Gastrocnemius medialis (tissue), 4 donors: ENCODE measurements around the gene ZNF782. TPM values are rescaled to one million over a fixed set of nuclear protein-coding genes. Genes with fewer than 3 reads are reported as not detected.

Experiments
- ATAC-seq, 2 donors: fragments of 150-250 bp; one replicate each; pipeline ENCODE4 v1.9.1; 2016
- DNase-seq, 2 donors: peaks; one replicate each; pipeline ENCODE4 v3.0.0-alpha.2; 2019
- H3K27ac ChIP-seq, 4 donors: fragments of 200-600 bp; sonication (generic); 1 replicate in 1 of 4; 2 replicates in 3 of 4; pipeline ENCODE4 v1.5.1; 2016 to 2018; ENCODE audit warnings: mild to moderate bottlenecking in 2 of 4, moderate library complexity in 1 of 4
- H3K27me3 ChIP-seq, 3 donors: fragments of 200-600 bp; sonication (generic) in 2 of 3; 1 replicate in 1 of 3; 2 replicates in 2 of 3; pipeline versions ENCODE4 v1.5.1 to v1.6.0; 2016 to 2019; ENCODE audit warnings: mild to moderate bottlenecking in 1 of 3, moderate library complexity in 1 of 3
- H3K36me3 ChIP-seq, 2 donors: fragments of 200-600 bp; sonication (generic) in 1 of 2; one replicate each; pipeline ENCODE4 v1.5.1; 2017 to 2018
- H3K4me1 ChIP-seq, 2 donors: fragments of 200-600 bp; sonication (generic) in 1 of 2; one replicate each; pipeline ENCODE4 v1.5.1; 2016 to 2017; ENCODE audit warnings: mild to moderate bottlenecking in 2 of 2
- H3K4me3 ChIP-seq, 4 donors: fragments of 200-600 bp; sonication (generic) in 3 of 4; 1 replicate in 1 of 4; 2 replicates in 3 of 4; pipeline ENCODE4 v1.5.1; 2016 to 2019; ENCODE audit warnings: mild to moderate bottlenecking in 2 of 4
- H3K9me3 ChIP-seq, 3 donors: fragments of 200-600 bp; sonication (generic) in 2 of 3; 1 replicate in 1 of 3; 2 replicates in 2 of 3; pipeline ENCODE4 v1.5.1; 2016 to 2019
- POLR2A ChIP-seq, 2 donors: fragments of 450-650 bp; IDR thresholded peaks; one replicate each; pipeline ENCODE4 v1.6.1; 2017; ENCODE audit warnings: antibody characterized with exemption in 2 of 2, mild to moderate bottlenecking in 2 of 2, moderate library complexity in 2 of 2
- in situ Hi-C, 4 donors: fragments of 200-750 bp; cut with MboI; loops; one replicate each; pipeline versions ENCODE4 v1.15.0 to v1.8.0; 2017; ENCODE audit warnings: low sequenced_read_pairs in 4 of 4
- intact Hi-C: fragments of 100-400 bp; cut with DNase I; formaldehyde crosslinking; loops from one replicate; pipeline ENCODE4 v1.15.1; 2023; ENCODE audit warnings: low total_unique reads
- total RNA-seq, 4 donors: library from RNA; depleted of rRNA; stranded (reverse); fragments of >200 nt; gene quantifications; one replicate each; pipeline versions ENCODE4 v1.1.0 to v1.2.3, GENCODE V29; 2016
- TF ChIP-seq, protein P1 (sequence below), 5 experiments: fragments of 450-650 bp in 3 of 5; fragments of 200-600 bp in 2 of 5; sonication (generic) in 2 of 5; IDR thresholded peaks in 4 of 5; conservative IDR thresholded peaks in 1 of 5; 1 replicate in 4 of 5; 2 replicates in 1 of 5; pipeline ENCODE4 v1.5.1; 2016 to 2019; ENCODE audit warnings: antibody characterized with exemption in 5 of 5, mild to moderate bottlenecking in 3 of 5, moderate library complexity in 3 of 5

ZNF782 gene
- total RNA-seq, 4 donors from 2014 or later, result 4.0 to 8.4 (median 5.6) TPM

DNA sequence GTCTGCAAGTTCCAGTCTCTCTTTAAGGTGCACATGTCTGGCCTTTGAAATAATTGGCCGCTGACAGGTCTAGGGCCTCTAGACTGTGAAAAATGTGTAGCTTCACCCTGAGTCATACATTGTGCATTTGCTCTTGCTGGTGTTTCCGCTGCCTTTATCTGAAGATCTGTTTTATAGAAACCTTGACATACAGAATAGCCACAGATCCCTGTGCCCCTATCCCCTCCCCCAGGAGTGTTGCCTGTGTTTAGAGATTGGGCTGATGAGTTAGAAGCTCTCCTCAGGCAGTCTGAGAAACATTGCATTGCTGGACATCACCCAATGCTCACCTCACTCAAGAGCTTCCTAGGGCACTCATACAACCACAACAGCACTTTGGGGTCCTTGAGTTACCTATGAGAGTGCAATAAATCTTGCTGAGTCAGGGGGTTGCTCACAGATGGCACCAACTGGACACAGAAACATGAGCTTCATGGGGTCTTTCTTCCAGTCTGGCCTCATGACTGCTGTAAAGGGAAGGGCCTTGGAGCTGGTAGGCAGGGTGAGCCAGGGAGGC lies 3.8 kb upstream of the ZNF782 start:
- H3K9me3 ChIP-seq, result no peaks in the 10 kb centered on the region
- in situ Hi-C loops, result loop anchor here (10.0 to 25.0 kb wide), 7 partner anchors 247 to 754 kb away; partner anchors contain the start of gene TDRD7 (in 2 of the 4)
- intact Hi-C loops, result loop anchor here (5.0 to 10.0 kb wide), 4 partner anchors 159 to 777 kb away; partner anchors contain the start of genes NCBP1 and TSTD2
- no peaks in the 10 kb centered on the region for H3K27me3 ChIP-seq
- peaks cover 8 to 10% of the 10 kb centered on the region in 2 donors for H3K4me1 ChIP-seq
- no peak overlapping the region for H3K4me3 ChIP-seq
- ATAC-seq (no peak), DNase-seq (no peak)
- no peak for TF ChIP-seq POLR2A (IDR thresholded peaks at IDR 0.05)
- TF ChIP-seq, protein P1, sequence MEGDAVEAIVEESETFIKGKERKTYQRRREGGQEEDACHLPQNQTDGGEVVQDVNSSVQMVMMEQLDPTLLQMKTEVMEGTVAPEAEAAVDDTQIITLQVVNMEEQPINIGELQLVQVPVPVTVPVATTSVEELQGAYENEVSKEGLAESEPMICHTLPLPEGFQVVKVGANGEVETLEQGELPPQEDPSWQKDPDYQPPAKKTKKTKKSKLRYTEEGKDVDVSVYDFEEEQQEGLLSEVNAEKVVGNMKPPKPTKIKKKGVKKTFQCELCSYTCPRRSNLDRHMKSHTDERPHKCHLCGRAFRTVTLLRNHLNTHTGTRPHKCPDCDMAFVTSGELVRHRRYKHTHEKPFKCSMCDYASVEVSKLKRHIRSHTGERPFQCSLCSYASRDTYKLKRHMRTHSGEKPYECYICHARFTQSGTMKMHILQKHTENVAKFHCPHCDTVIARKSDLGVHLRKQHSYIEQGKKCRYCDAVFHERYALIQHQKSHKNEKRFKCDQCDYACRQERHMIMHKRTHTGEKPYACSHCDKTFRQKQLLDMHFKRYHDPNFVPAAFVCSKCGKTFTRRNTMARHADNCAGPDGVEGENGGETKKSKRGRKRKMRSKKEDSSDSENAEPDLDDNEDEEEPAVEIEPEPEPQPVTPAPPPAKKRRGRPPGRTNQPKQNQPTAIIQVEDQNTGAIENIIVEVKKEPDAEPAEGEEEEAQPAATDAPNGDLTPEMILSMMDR (IDR thresholded peaks at IDR 0.05 in 4 of 5, conservative IDR thresholded peaks at IDR 0.05 in 1 of 5), result no peak
- H3K36me3 ChIP-seq, result no peaks in the 10 kb centered on the region
- H3K27ac ChIP-seq, result no peak overlapping the region

GRCh38 chr9:96856363-96857286 lies 2.3 kb upstream of the ZNF782 start:
- ATAC-seq, result peak; percentile 34 to 56

DNA sequence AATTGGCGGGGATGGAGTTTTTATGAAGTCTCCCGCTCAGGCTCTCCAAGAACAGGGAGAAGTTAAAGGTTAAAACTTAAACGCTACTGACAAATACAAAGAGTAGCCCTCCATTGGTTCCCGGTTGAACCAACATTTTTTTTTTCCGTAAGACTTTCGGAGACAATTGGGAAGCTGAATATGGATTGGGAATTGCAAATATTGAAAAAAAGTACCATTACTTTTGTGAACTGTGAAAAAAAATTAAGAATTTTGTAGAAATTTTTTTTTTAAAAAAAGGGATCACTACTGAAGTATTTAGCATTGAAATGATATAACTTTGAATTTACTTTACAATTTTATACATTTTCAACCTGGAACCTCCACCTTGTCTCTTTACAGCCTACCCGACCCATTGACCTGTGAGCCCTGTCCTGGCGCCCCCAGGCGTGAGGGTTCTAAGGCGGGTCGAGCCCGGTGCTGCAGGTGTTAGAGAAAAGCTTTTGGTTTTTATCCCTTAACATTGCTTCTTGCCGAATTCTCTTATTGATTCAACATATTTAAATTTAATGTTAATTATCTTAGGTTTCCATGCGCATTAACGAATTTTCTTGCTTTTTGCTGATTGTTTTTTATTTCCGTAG lies 448 bp upstream of the ZNF782 start:
- no peak for DNase-seq
- Histone ChIP-seq H3K9me3 (no peaks in the 10 kb centered on the region), H3K27ac (peak overlapping the region; percentile 81 to 93 (median 89)), H3K4me3 (peak overlapping the region; percentile 70 to 91 (median 88)), H3K4me1 (peaks cover 26% of the 10 kb centered on the region in 2 donors), H3K27me3 (no peaks in the 10 kb centered on the region), H3K36me3 (no peaks in the 10 kb centered on the region)
- in situ Hi-C loops (loop anchor here (10.0 to 25.0 kb wide), 7 partner anchors 250 to 758 kb away; partner anchors contain the start of gene TDRD7 (in 2 of the 4)), intact Hi-C loops (loop anchor here (2.0 to 10.0 kb wide), 7 partner anchors 77 to 780 kb away; partner anchors contain the start of genes NCBP1, TSTD2 and ZNF510)
- ATAC-seq, result no peak
- TF ChIP-seq POLR2A (IDR thresholded peaks at IDR 0.05), result no peak
- TF ChIP-seq, protein P1 (IDR thresholded peaks at IDR 0.05 in 4 of 5, conservative IDR thresholded peaks at IDR 0.05 in 1 of 5), result no peak

More at GRCh38 chr9:96856363-96857286, 2.3 kb upstream of the ZNF782 start:
- Histone ChIP-seq H3K4me1 (peaks cover 20% of the 10 kb centered on the region in 2 donors), H3K4me3 (no peak overlapping the region), H3K9me3 (no peaks in the 10 kb centered on the region), H3K27me3 (no peaks in the 10 kb centered on the region), H3K27ac (no peak overlapping the region), H3K36me3 (no peaks in the 10 kb centered on the region)
- DNase-seq, result peak in 1 of 2 donors; percentile 31
- in situ Hi-C loops, result loop anchor here (10.0 to 25.0 kb wide), 7 partner anchors 248 to 756 kb away; partner anchors contain the start of gene TDRD7 (in 2 of the 4)
- intact Hi-C loops, result loop anchor here (1.0 to 10.0 kb wide), 5 partner anchors 161 to 778 kb away; partner anchors contain the start of genes NCBP1 and TSTD2
- TF ChIP-seq POLR2A (IDR thresholded peaks at IDR 0.05), result no peak
- TF ChIP-seq, protein P1 (IDR thresholded peaks at IDR 0.05 in 4 of 5, conservative IDR thresholded peaks at IDR 0.05 in 1 of 5), result peak; percentile 73 to 90 (median 81)

DNA sequence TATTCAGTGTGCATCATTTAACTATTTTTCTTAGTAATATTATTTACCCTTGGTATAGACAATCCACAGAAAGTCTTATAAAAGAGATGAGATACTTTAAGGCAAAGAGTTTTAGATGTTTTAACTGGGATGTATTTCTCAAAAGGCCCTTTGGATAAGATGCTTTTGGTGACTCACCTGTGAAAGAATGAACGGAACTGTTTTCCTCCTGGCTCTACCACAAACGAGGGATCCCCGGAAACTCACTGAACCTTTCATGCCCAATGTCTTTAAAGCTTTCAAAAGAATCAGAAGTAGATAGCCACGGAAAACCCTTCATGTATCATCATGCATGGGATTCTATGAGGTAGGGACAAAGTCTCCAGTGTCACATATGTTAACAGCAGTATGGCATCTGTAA lies 1.6 kb downstream of the ZNF782 start:
- Histone ChIP-seq H3K36me3 (no peaks in the 10 kb centered on the region), H3K27me3 (no peaks in the 10 kb centered on the region), H3K9me3 (no peaks in the 10 kb centered on the region), H3K27ac (peak overlapping the region in 1 of 4 donors; percentile 81), H3K4me1 (peaks cover 26% of the 10 kb centered on the region in 2 donors), H3K4me3 (peak overlapping the region; percentile 70 to 91 (median 88))
- in situ Hi-C loops, result loop anchor here (10.0 to 25.0 kb wide), 7 partner anchors 252 to 760 kb away; partner anchors contain the start of gene TDRD7 (in 2 of the 4)
- no peak for TF ChIP-seq POLR2A (IDR thresholded peaks at IDR 0.05)
- DNase-seq (no peak), ATAC-seq (no peak)
- intact Hi-C loops, result loop anchor here (5.0 to 10.0 kb wide), 4 partner anchors 75 to 782 kb away; partner anchors contain the start of genes NCBP1, TSTD2 and ZNF510
